K562 (cell line): Measurements from ENCODE around the gene MITF. TPM values are rescaled to one million over a fixed set of nuclear protein-coding genes. Genes with fewer than 3 reads are reported as not detected.

Source experiments
- C11orf30 ChIP-seq: fragments of 450-650 bp; IDR thresholded peaks from 2 replicates; pipeline ENCODE4 v1.6.1; 2016; ENCODE audit warnings: low read depth, mild to moderate bottlenecking
- KLF10 ChIP-seq: fragments of 250-450 bp; sonication (Bioruptor Pico); IDR thresholded peaks from 2 replicates; pipeline ENCODE4 v1.6.1; 2021; ENCODE audit warnings: matching md5 sums
- L3MBTL2 ChIP-seq: fragments of 450-650 bp; IDR thresholded peaks from 2 replicates; pipeline ENCODE4 v1.6.1; 2016; ENCODE audit warnings: mild to moderate bottlenecking, moderate library complexity
- MCM7 ChIP-seq, 2 experiments: fragments of 450-650 bp; IDR thresholded peaks; 2 replicates each; pipeline ENCODE4 v1.6.1; 2016 to 2018
- POLR3A ChIP-seq: IDR thresholded peaks from 2 replicates; pipeline ENCODE4 v1.6.1; 2011; ENCODE audit warnings: borderline replicate concordance, mild to moderate bottlenecking, moderate library complexity; ENCODE audit not compliant: insufficient read length, insufficient read depth; ENCODE audit errors: extremely low read depth
- SMAD3 ChIP-seq: fragments of 450-650 bp; formaldehyde crosslinking; conservative IDR thresholded peaks from 2 replicates; pipeline ENCODE4 v1.4.0; 2020; ENCODE audit warnings: mild to moderate bottlenecking
- TEAD1 ChIP-seq, 2 experiments: fragments of 450-650 bp in 1 of 2; sonication (generic) in 1 of 2; formaldehyde crosslinking; IDR thresholded peaks; 2 replicates each; pipeline versions ENCODE4 v1.4.0 to v1.8.0; 2020 to 2022; ENCODE audit warnings: mild to moderate bottlenecking in 2 of 2, missing genetic modification reagents in 1 of 2
- ZNF174 ChIP-seq: fragments of 250-450 bp; sonication (Bioruptor Pico); IDR thresholded peaks from 2 replicates; pipeline ENCODE4 v1.4.0; 2020; ENCODE audit warnings: mild to moderate bottlenecking
- ZNF316 ChIP-seq: fragments of 450-650 bp; IDR thresholded peaks from 2 replicates; pipeline ENCODE4 v1.6.1; 2016
- ZNF551 ChIP-seq: fragments of 250-450 bp; sonication (Bioruptor Pico); IDR thresholded peaks from 2 replicates; pipeline ENCODE4 v1.5.0; 2021; ENCODE audit warnings: mild to moderate bottlenecking, moderate library complexity
- ZNF561 ChIP-seq: fragments of 450-650 bp; formaldehyde crosslinking; conservative IDR thresholded peaks from 2 replicates; pipeline ENCODE4 v1.4.0; 2020; ENCODE audit warnings: mild to moderate bottlenecking, moderate library complexity
- ZZZ3 ChIP-seq: fragments of 450-650 bp; IDR thresholded peaks from 2 replicates; pipeline ENCODE4 v1.6.1; 2016; ENCODE audit warnings: antibody characterized with exemption, mild to moderate bottlenecking, moderate library complexity
- polyA plus RNA-seq, 8 experiments: library from polyadenylated mRNA; depleted of rRNA in 4 of 8; stranded (reverse) in 5 of 8; unstranded in 3 of 8; fragments of >200 nt; fragmentation: Nextera tagmentation in 2 of 8; fragmentation: Illumina TruSeq in 1 of 8; extraction: Ambion mirVana in 2 of 8; extraction: Trizol in 1 of 8; gene quantifications; 2 replicates each; pipeline versions ENCODE4 v1.2.1 to v1.2.3, GENCODE V29; 2011 to 2014; ENCODE audit warnings: inconsistent platforms in 1 of 8, missing spikeins in 1 of 8
- total RNA-seq, 7 experiments: library from RNA; depleted of rRNA in 6 of 7; stranded (reverse); fragments of >200 nt in 6 of 7; fragmentation: Illumina TruSeq in 2 of 7; extraction: Trizol in 2 of 7; gene quantifications; 2 replicates each; pipeline versions ENCODE4 v1.2.1 to v1.2.3, GENCODE V29; 2011 to 2021; ENCODE audit warnings: low replicate concordance in 1 of 7
- TF ChIP-seq, protein P1 (sequence below): fragments of 450-650 bp; IDR thresholded peaks from 2 replicates; pipeline ENCODE4 v1.6.1; 2016; ENCODE audit warnings: mild to moderate bottlenecking, moderate library complexity
- TF ChIP-seq, protein P2 (sequence below): fragments of 450-650 bp; IDR thresholded peaks from 2 replicates; pipeline ENCODE4 v1.6.1; 2018; ENCODE audit warnings: mild to moderate bottlenecking, low read depth; ENCODE audit not compliant: partially characterized antibody
- TF ChIP-seq, protein P3 (sequence below): sonication (generic); formaldehyde crosslinking; IDR thresholded peaks from 2 replicates; pipeline ENCODE4 v1.9.0; 2022; ENCODE audit warnings: mild to moderate bottlenecking, missing genetic modification reagents

Gene MITF
- total and polyA plus RNA-seq, 9 of the 15 experiments (the other 6 are each of a cell fraction or from before 2014, with no cell fraction given), result 5.6 to 14.9 (median 11.1) TPM

DNA sequence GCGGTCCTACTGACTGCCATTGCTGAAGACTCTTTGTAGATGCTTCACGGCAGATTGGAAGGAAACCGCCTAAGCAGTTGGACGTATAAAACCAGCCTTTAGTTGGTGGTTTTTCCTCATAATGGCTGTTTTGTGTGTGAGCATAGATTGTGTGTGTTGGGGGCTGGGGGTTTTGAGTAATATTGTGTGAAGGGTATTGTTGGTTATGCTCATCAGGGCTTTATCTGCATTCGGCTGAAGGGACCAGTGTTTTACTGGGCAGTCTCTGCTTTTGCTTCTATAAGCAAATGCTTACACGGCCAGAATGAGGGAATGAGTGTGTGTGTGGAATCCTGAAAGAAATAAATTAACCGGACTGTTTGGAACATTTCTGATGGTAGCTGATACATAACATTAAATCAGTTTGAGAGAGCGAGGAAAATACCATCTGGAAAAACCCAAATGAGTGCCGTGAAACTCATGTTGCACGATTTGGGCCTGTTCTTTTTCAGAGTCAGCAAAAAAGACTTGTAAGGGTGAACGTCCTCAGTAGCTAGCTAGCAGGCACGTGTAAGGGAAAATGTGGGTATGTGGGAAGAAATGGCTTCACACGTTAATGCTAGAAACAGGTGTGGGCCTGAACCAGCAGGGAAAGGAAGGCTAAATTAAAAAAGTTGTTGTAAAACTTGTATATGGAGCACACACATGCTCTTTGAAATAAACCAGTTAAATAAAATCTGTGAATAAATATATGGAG is 1.9 kb downstream of the MITF start (continued):
- TF ChIP-seq, protein P1, sequence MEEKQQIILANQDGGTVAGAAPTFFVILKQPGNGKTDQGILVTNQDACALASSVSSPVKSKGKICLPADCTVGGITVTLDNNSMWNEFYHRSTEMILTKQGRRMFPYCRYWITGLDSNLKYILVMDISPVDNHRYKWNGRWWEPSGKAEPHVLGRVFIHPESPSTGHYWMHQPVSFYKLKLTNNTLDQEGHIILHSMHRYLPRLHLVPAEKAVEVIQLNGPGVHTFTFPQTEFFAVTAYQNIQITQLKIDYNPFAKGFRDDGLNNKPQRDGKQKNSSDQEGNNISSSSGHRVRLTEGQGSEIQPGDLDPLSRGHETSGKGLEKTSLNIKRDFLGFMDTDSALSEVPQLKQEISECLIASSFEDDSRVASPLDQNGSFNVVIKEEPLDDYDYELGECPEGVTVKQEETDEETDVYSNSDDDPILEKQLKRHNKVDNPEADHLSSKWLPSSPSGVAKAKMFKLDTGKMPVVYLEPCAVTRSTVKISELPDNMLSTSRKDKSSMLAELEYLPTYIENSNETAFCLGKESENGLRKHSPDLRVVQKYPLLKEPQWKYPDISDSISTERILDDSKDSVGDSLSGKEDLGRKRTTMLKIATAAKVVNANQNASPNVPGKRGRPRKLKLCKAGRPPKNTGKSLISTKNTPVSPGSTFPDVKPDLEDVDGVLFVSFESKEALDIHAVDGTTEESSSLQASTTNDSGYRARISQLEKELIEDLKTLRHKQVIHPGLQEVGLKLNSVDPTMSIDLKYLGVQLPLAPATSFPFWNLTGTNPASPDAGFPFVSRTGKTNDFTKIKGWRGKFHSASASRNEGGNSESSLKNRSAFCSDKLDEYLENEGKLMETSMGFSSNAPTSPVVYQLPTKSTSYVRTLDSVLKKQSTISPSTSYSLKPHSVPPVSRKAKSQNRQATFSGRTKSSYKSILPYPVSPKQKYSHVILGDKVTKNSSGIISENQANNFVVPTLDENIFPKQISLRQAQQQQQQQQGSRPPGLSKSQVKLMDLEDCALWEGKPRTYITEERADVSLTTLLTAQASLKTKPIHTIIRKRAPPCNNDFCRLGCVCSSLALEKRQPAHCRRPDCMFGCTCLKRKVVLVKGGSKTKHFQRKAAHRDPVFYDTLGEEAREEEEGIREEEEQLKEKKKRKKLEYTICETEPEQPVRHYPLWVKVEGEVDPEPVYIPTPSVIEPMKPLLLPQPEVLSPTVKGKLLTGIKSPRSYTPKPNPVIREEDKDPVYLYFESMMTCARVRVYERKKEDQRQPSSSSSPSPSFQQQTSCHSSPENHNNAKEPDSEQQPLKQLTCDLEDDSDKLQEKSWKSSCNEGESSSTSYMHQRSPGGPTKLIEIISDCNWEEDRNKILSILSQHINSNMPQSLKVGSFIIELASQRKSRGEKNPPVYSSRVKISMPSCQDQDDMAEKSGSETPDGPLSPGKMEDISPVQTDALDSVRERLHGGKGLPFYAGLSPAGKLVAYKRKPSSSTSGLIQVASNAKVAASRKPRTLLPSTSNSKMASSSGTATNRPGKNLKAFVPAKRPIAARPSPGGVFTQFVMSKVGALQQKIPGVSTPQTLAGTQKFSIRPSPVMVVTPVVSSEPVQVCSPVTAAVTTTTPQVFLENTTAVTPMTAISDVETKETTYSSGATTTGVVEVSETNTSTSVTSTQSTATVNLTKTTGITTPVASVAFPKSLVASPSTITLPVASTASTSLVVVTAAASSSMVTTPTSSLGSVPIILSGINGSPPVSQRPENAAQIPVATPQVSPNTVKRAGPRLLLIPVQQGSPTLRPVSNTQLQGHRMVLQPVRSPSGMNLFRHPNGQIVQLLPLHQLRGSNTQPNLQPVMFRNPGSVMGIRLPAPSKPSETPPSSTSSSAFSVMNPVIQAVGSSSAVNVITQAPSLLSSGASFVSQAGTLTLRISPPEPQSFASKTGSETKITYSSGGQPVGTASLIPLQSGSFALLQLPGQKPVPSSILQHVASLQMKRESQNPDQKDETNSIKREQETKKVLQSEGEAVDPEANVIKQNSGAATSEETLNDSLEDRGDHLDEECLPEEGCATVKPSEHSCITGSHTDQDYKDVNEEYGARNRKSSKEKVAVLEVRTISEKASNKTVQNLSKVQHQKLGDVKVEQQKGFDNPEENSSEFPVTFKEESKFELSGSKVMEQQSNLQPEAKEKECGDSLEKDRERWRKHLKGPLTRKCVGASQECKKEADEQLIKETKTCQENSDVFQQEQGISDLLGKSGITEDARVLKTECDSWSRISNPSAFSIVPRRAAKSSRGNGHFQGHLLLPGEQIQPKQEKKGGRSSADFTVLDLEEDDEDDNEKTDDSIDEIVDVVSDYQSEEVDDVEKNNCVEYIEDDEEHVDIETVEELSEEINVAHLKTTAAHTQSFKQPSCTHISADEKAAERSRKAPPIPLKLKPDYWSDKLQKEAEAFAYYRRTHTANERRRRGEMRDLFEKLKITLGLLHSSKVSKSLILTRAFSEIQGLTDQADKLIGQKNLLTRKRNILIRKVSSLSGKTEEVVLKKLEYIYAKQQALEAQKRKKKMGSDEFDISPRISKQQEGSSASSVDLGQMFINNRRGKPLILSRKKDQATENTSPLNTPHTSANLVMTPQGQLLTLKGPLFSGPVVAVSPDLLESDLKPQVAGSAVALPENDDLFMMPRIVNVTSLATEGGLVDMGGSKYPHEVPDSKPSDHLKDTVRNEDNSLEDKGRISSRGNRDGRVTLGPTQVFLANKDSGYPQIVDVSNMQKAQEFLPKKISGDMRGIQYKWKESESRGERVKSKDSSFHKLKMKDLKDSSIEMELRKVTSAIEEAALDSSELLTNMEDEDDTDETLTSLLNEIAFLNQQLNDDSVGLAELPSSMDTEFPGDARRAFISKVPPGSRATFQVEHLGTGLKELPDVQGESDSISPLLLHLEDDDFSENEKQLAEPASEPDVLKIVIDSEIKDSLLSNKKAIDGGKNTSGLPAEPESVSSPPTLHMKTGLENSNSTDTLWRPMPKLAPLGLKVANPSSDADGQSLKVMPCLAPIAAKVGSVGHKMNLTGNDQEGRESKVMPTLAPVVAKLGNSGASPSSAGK, result peak; percentile 43
- no peak for TF ChIP-seq TEAD1 (CRISPR knock-in tag; IDR thresholded peaks at IDR 0.05)
- TF ChIP-seq L3MBTL2, result peak; percentile 64
- no peak for TF ChIP-seq SMAD3 (CRISPR knock-in tag)
- TF ChIP-seq, protein P2, sequence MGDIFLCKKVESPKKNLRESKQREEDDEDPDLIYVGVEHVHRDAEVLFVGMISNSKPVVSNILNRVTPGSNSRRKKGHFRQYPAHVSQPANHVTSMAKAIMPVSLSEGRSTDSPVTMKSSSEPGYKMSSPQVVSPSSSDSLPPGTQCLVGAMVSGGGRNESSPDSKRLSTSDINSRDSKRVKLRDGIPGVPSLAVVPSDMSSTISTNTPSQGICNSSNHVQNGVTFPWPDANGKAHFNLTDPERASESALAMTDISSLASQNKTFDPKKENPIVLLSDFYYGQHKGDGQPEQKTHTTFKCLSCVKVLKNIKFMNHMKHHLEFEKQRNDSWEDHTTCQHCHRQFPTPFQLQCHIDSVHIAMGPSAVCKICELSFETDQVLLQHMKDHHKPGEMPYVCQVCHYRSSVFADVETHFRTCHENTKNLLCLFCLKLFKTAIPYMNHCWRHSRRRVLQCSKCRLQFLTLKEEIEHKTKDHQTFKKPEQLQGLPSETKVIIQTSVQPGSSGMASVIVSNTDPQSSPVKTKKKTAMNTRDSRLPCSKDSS, result no peak
- TF ChIP-seq ZZZ3, result no peak
- TF ChIP-seq, protein P3, sequence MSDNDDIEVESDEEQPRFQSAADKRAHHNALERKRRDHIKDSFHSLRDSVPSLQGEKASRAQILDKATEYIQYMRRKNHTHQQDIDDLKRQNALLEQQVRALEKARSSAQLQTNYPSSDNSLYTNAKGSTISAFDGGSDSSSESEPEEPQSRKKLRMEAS (CRISPR knock-in tag), result no peak
- TF ChIP-seq ZNF561 (CRISPR knock-in tag), result no peak
- no peak for TF ChIP-seq ZNF174 (CRISPR knock-in tag)
- TF ChIP-seq POLR3A, result no peak
- TF ChIP-seq ZNF551 (CRISPR knock-in tag), result no peak
- TF ChIP-seq ZNF316, result peak; percentile 96
- TF ChIP-seq C11orf30, result peak; percentile 94
- no peak for TF ChIP-seq KLF10 (CRISPR knock-in tag)
- no peak for TF ChIP-seq MCM7 (IDR thresholded peaks at IDR 0.05)
